HepG2 (cell line): ENCODE data around the gene RBAK. TPM values are rescaled to one million over a fixed set of nuclear protein-coding genes. Genes with fewer than 3 reads are reported as not detected.

ENCODE experiments used
- AKAP8 ChIP-seq: sonication (generic); formaldehyde crosslinking; IDR thresholded peaks from 2 replicates; pipeline ENCODE4 v1.5.1; 2020; ENCODE audit warnings: mild to moderate bottlenecking, missing genetic modification reagents
- CAMTA2 ChIP-seq: sonication (generic); formaldehyde crosslinking; IDR thresholded peaks from 2 replicates; pipeline ENCODE4 v1.4.0; 2020; ENCODE audit warnings: mild to moderate bottlenecking, missing genetic modification reagents, borderline replicate concordance
- GABPB1 ChIP-seq: IDR thresholded peaks from 2 replicates; pipeline ENCODE4 v1.6.1; 2016; ENCODE audit warnings: mild to moderate bottlenecking, missing genetic modification reagents, moderate library complexity, missing compliant biosample characterization
- IKZF4 ChIP-seq: sonication (generic); formaldehyde crosslinking; IDR thresholded peaks from 2 replicates; pipeline ENCODE4 v1.5.1; 2020; ENCODE audit warnings: borderline replicate concordance, mild to moderate bottlenecking, low read depth, missing genetic modification reagents; ENCODE audit errors: not compliant biosample characterization
- NFE2L1 ChIP-seq: sonication (generic); formaldehyde crosslinking; IDR thresholded peaks from 2 replicates; pipeline ENCODE4 v1.4.0; 2020; ENCODE audit warnings: missing genetic modification reagents, mild to moderate bottlenecking, borderline replicate concordance
- POLR2AphosphoS2 ChIP-seq: IDR thresholded peaks from 2 replicates; pipeline ENCODE4 v1.6.1; 2011; ENCODE audit warnings: low read depth, low read length, improper control_type of control experiment
- SP5 ChIP-seq: IDR thresholded peaks from 2 replicates; pipeline ENCODE4 v1.6.1; 2016; ENCODE audit warnings: low read depth, borderline replicate concordance
- ZFP37 ChIP-seq: sonication (generic); formaldehyde crosslinking; IDR thresholded peaks from 2 replicates; pipeline ENCODE4 v1.4.0; 2020; ENCODE audit warnings: missing genetic modification reagents, borderline replicate concordance
- ZMYM2 ChIP-seq: sonication (generic); formaldehyde crosslinking; IDR thresholded peaks from 2 replicates; pipeline ENCODE4 v1.8.0; 2022; ENCODE audit warnings: mild to moderate bottlenecking, missing genetic modification reagents
- ZNF180 ChIP-seq: sonication (generic); formaldehyde crosslinking; IDR thresholded peaks from 2 replicates; pipeline ENCODE4 v1.4.0; 2020; ENCODE audit warnings: low read depth, missing genetic modification reagents, borderline replicate concordance
- ZNF225 ChIP-seq: sonication (generic); formaldehyde crosslinking; IDR thresholded peaks from 2 replicates; pipeline ENCODE4 v1.4.0; 2020; ENCODE audit warnings: mild to moderate bottlenecking, missing genetic modification reagents
- ZNF496 ChIP-seq: sonication (generic); formaldehyde crosslinking; IDR thresholded peaks from 2 replicates; pipeline ENCODE4 v1.8.1; 2023; ENCODE audit warnings: mild to moderate bottlenecking, moderate library complexity, missing genetic modification reagents; ENCODE audit not compliant: insufficient replicate concordance
- ZNF567 ChIP-seq: sonication (generic); formaldehyde crosslinking; IDR thresholded peaks from 2 replicates; pipeline ENCODE4 v1.8.1; 2023; ENCODE audit warnings: mild to moderate bottlenecking, missing genetic modification reagents, borderline replicate concordance
- ZNF747 ChIP-seq: sonication (generic); formaldehyde crosslinking; IDR thresholded peaks from 2 replicates; pipeline ENCODE4 v1.8.1; 2023; ENCODE audit warnings: missing genetic modification reagents, mild to moderate bottlenecking, borderline replicate concordance
- polyA plus RNA-seq, 8 experiments: library from polyadenylated mRNA; depleted of rRNA in 3 of 8; stranded (reverse) in 7 of 8; unstranded in 1 of 8; fragments of >200 nt; fragmentation: Illumina TruSeq in 4 of 8; extraction: Trizol in 4 of 8; gene quantifications; 2 replicates each; pipeline versions ENCODE4 v1.2.1 to v1.2.3, GENCODE V29; 2011 to 2016; ENCODE audit warnings: low read depth in 4 of 8, missing spikeins in 1 of 8, mixed read lengths in 1 of 8; ENCODE audit not compliant: insufficient read depth in 1 of 8
- total RNA-seq, 5 experiments: library from RNA; depleted of rRNA; stranded (reverse); fragments of >200 nt; fragmentation: Illumina TruSeq; extraction: Trizol; gene quantifications; 2 replicates each; pipeline ENCODE4 v1.2.3, GENCODE V29; 2016; ENCODE audit warnings: low read depth in 1 of 5
- TF ChIP-seq, protein P1 (sequence below): sonication (generic); formaldehyde crosslinking; IDR thresholded peaks from 2 replicates; pipeline ENCODE4 v1.5.0; 2020; ENCODE audit warnings: mild to moderate bottlenecking, missing genetic modification reagents, borderline replicate concordance
- TF ChIP-seq, protein P2 (sequence below): IDR thresholded peaks from 2 replicates; pipeline ENCODE4 v1.6.1; 2016; ENCODE audit warnings: missing genetic modification reagents, missing compliant biosample characterization
- TF ChIP-seq, protein P3 (sequence below): sonication (generic); formaldehyde crosslinking; IDR thresholded peaks from 2 replicates; pipeline ENCODE4 v1.4.0; 2020; ENCODE audit warnings: mild to moderate bottlenecking, missing genetic modification reagents
- TF ChIP-seq, protein P4 (sequence below): sonication (generic); formaldehyde crosslinking; IDR thresholded peaks from 2 replicates; pipeline ENCODE4 v1.4.0; 2020; ENCODE audit warnings: mild to moderate bottlenecking, missing genetic modification reagents
- TF ChIP-seq, protein P5 (sequence below): sonication (generic); formaldehyde crosslinking; IDR thresholded peaks from 2 replicates; pipeline ENCODE4 v1.5.1; 2020; ENCODE audit warnings: missing genetic modification reagents, mild to moderate bottlenecking, borderline replicate concordance

RBAK gene
- total and polyA plus RNA-seq, 2 of the 13 experiments (the other 11 are each of a cell fraction or from before 2014, with no cell fraction given): 4.4 to 11.8 TPM

DNA sequence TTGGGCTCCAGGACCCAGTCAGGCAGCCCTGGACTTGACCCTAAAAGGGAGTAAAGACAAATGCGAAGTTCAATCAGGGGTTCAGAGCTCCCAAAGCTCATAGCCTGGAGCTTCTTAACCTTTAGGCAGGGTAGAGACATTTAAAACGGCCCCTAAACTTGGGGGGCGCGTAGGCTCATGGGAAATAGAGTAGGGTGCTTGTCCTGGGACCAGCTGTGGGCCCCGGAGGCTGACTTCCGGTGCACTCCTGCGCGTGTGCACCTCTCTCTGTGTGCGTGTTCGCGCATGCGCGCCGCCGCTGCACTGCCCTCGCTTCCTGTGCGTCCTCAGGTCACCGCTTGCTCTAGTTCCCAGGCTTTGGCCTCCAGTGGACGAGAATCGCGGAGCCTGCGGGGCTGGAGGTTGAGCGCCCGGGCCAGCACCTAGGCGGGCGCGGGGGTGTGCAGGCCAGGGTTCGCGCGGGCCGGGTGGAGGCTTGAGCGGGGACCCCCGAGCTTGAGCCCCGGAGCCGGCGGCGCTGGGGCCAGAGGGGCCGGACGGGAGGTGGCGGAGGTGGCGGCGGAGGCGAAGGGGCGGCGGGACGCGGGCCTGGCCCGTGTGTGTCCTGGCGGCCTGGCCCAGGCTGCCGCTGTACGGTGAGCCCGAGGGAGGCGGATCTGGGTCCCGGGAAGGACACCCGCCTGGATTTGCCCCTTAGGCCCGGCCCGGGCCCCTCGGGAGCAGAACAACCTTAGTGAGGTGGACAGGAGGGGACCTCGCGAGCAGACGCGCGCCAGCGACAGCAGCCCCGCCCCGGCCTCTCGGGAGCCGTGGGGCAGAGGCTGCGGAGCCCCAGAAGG lies at the start of gene RBAK (continued):
- TF ChIP-seq, protein P1, sequence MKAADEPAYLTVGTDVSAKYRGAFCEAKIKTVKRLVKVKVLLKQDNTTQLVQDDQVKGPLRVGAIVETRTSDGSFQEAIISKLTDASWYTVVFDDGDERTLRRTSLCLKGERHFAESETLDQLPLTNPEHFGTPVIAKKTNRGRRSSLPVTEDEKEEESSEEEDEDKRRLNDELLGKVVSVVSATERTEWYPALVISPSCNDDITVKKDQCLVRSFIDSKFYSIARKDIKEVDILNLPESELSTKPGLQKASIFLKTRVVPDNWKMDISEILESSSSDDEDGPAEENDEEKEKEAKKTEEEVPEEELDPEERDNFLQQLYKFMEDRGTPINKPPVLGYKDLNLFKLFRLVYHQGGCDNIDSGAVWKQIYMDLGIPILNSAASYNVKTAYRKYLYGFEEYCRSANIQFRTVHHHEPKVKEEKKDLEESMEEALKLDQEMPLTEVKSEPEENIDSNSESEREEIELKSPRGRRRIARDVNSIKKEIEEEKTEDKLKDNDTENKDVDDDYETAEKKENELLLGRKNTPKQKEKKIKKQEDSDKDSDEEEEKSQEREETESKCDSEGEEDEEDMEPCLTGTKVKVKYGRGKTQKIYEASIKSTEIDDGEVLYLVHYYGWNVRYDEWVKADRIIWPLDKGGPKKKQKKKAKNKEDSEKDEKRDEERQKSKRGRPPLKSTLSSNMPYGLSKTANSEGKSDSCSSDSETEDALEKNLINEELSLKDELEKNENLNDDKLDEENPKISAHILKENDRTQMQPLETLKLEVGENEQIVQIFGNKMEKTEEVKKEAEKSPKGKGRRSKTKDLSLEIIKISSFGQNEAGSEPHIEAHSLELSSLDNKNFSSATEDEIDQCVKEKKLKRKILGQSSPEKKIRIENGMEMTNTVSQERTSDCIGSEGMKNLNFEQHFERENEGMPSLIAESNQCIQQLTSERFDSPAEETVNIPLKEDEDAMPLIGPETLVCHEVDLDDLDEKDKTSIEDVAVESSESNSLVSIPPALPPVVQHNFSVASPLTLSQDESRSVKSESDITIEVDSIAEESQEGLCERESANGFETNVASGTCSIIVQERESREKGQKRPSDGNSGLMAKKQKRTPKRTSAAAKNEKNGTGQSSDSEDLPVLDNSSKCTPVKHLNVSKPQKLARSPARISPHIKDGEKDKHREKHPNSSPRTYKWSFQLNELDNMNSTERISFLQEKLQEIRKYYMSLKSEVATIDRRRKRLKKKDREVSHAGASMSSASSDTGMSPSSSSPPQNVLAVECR (CRISPR knock-in tag): peak; percentile 72; the same call in 1 of the 2 replicates
- TF ChIP-seq GABPB1 (CRISPR knock-in tag) (peak; percentile 95), ZNF225 (no peak), ZFP37 (0 out of 2 replicates have a peak, but pooled peaks have one; percentile 13), IKZF4 (CRISPR knock-in tag) (peak; percentile 37), POLR2AphosphoS2 (no peak), NFE2L1 (no peak), AKAP8 (CRISPR knock-in tag) (0 out of 2 replicates have a peak, but pooled peaks have one; percentile 25), ZNF747 (CRISPR knock-in tag) (peak; percentile 45; the same call in 1 of the 2 replicates), ZNF180 (CRISPR knock-in tag) (no peak), ZNF496 (CRISPR knock-in tag) (no peak), CAMTA2 (CRISPR knock-in tag) (peak; percentile 76; the same call in 1 of the 2 replicates), ZMYM2 (CRISPR knock-in tag) (no peak), SP5 (CRISPR knock-in tag) (no peak), ZNF567 (no peak)
- TF ChIP-seq, protein P2, sequence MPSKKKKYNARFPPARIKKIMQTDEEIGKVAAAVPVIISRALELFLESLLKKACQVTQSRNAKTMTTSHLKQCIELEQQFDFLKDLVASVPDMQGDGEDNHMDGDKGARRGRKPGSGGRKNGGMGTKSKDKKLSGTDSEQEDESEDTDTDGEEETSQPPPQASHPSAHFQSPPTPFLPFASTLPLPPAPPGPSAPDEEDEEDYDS (CRISPR knock-in tag): 0 out of 2 replicates have a peak, but pooled peaks have one; percentile 56
- TF ChIP-seq, protein P3, sequence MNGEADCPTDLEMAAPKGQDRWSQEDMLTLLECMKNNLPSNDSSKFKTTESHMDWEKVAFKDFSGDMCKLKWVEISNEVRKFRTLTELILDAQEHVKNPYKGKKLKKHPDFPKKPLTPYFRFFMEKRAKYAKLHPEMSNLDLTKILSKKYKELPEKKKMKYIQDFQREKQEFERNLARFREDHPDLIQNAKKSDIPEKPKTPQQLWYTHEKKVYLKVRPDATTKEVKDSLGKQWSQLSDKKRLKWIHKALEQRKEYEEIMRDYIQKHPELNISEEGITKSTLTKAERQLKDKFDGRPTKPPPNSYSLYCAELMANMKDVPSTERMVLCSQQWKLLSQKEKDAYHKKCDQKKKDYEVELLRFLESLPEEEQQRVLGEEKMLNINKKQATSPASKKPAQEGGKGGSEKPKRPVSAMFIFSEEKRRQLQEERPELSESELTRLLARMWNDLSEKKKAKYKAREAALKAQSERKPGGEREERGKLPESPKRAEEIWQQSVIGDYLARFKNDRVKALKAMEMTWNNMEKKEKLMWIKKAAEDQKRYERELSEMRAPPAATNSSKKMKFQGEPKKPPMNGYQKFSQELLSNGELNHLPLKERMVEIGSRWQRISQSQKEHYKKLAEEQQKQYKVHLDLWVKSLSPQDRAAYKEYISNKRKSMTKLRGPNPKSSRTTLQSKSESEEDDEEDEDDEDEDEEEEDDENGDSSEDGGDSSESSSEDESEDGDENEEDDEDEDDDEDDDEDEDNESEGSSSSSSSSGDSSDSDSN: peak; percentile 90
- TF ChIP-seq, protein P4, sequence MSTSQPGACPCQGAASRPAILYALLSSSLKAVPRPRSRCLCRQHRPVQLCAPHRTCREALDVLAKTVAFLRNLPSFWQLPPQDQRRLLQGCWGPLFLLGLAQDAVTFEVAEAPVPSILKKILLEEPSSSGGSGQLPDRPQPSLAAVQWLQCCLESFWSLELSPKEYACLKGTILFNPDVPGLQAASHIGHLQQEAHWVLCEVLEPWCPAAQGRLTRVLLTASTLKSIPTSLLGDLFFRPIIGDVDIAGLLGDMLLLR (CRISPR knock-in tag): peak; percentile 32; the same call in 1 of the 2 replicates
- TF ChIP-seq, protein P5, sequence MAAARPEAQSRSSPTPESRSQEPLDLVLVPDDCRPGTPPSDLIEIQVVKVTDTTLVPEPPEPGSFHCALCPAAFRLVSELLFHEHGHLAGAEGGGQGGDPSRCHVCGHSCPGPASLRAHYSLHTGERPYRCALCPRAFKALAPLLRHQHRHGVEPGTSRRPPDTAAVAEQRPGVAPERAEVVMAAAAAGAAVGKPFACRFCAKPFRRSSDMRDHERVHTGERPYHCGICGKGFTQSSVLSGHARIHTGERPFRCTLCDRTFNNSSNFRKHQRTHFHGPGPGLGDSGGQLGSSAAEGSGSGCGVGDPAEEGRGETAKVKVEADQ (CRISPR knock-in tag): peak; percentile 88
